Progenitor cell of endocrine pancreas (in vitro differentiated cells): ENCODE data around the gene COL3A1. TPM values are rescaled to one million over a fixed set of nuclear protein-coding genes. Genes with fewer than 3 reads are reported as not detected.

Source experiments
- DNase-seq: peaks from one replicate; pipeline ENCODE4 v3.0.0; 2021; ENCODE audit warnings: low spot score; ENCODE audit not compliant: unreplicated experiment
- H3K27ac Mint-ChIP-seq: 2 replicates; pipeline ENCODE4 v1.8.0; 2021; ENCODE audit warnings: mild to moderate bottlenecking, moderate library complexity, mixed read lengths
- H3K27me3 Mint-ChIP-seq: 2 replicates; pipeline ENCODE4 v1.8.0; 2021; ENCODE audit warnings: mixed read lengths
- H3K36me3 Mint-ChIP-seq: 2 replicates; pipeline ENCODE4 v1.8.0; 2022; ENCODE audit warnings: mixed read lengths; ENCODE audit not compliant: insufficient read depth
- H3K4me1 Mint-ChIP-seq: 2 replicates; pipeline ENCODE4 v1.8.0; 2021; ENCODE audit warnings: low read depth, mixed read lengths
- H3K4me3 Mint-ChIP-seq: 2 replicates; pipeline ENCODE4 v1.8.0; 2021; ENCODE audit warnings: low read depth, mild to moderate bottlenecking, moderate library complexity, mixed read lengths
- H3K9me3 Mint-ChIP-seq: 2 replicates; pipeline ENCODE4 v1.8.0; 2021; ENCODE audit warnings: low read depth, mixed read lengths
- CTCF ChIP-seq: fragments of 200-600 bp; sonication (generic); IDR thresholded peaks from one replicate; pipeline ENCODE4 v1.5.0; 2021; ENCODE audit warnings: antibody characterized with exemption, mild to moderate bottlenecking; ENCODE audit not compliant: unreplicated experiment
- total RNA-seq: library from RNA; stranded (reverse); gene quantifications from 2 replicates; pipeline ENCODE4 v1.2.1, GENCODE V29; 2021

The COL3A1 gene
- total RNA-seq, 1 donor from 2014 or later: 15.5 TPM

- Mint-ChIP-seq H3K27ac (no peak overlapping the region), H3K4me3 (no peak overlapping the region), H3K9me3 (no peaks in the 10 kb centered on the region), H3K4me1 (no peaks in the 10 kb centered on the region), H3K36me3 (no peaks in the 10 kb centered on the region), H3K27me3 (no peaks in the 10 kb centered on the region)
- no peak for TF ChIP-seq CTCF
- no peak for DNase-seq
These were observed 7.3 kb upstream of the COL3A1 start for GRCh38 chr2:188966728-188967440.

- DNase-seq: no peak
- H3K4me3 Mint-ChIP-seq: no peak overlapping the region
- no peaks in the 10 kb centered on the region for H3K4me1 Mint-ChIP-seq
- H3K27me3 Mint-ChIP-seq: no peaks in the 10 kb centered on the region
- no peaks in the 10 kb centered on the region for H3K36me3 Mint-ChIP-seq
- H3K9me3 Mint-ChIP-seq: no peaks in the 10 kb centered on the region
- no peak for TF ChIP-seq CTCF
- no peak overlapping the region for H3K27ac Mint-ChIP-seq
These were observed 4.9 kb upstream of the COL3A1 start for GRCh38 chr2:188969236-188969635.

- Mint-ChIP-seq H3K4me1 (no peaks in the 10 kb centered on the region), H3K9me3 (no peaks in the 10 kb centered on the region), H3K27ac (no peak overlapping the region), H3K36me3 (no peaks in the 10 kb centered on the region), H3K27me3 (no peaks in the 10 kb centered on the region), H3K4me3 (no peak overlapping the region)
- TF ChIP-seq CTCF: no peak
- no peak for DNase-seq
These were observed 4.5 kb upstream of the COL3A1 start for GRCh38 chr2:188969651-188970050.

GRCh38 chr2:188970211-188970610 is 4.0 kb upstream of the COL3A1 start:
- Mint-ChIP-seq H3K36me3 (no peaks in the 10 kb centered on the region), H3K9me3 (no peaks in the 10 kb centered on the region), H3K4me3 (no peak overlapping the region), H3K4me1 (no peaks in the 10 kb centered on the region), H3K27ac (no peak overlapping the region), H3K27me3 (no peaks in the 10 kb centered on the region)
- no peak for TF ChIP-seq CTCF
- no peak for DNase-seq

GRCh38 chr2:188971432-188971861 is 2.7 kb upstream of the COL3A1 start:
- Mint-ChIP-seq H3K27me3 (no peaks in the 10 kb centered on the region), H3K4me1 (no peaks in the 10 kb centered on the region), H3K4me3 (no peak overlapping the region), H3K36me3 (no peaks in the 10 kb centered on the region), H3K9me3 (no peaks in the 10 kb centered on the region), H3K27ac (no peak overlapping the region)
- no peak for DNase-seq
- TF ChIP-seq CTCF: no peak
